NCI-H146 treated with DMSO at 0.1 percent for 48 hours (cell line): ENCODE measurements around the gene SLC15A3.

Experiments used
- DNase-seq: peaks from one replicate; lab custom pipeline; 2025; ENCODE audit not compliant: unreplicated experiment; lab: John Stamatoyannopoulos, UW

Gene SLC15A3

GRCh38 chr11:60895687-60896086 is 56.3 kb downstream of the SLC15A3 start:
- no peak for DNase-seq

GRCh38 chr11:60891103-60891741 is 60.8 kb downstream of the SLC15A3 start:
- no peak for DNase-seq

- no peak for DNase-seq
Observed at GRCh38 chr11:60890696-60891095, 61.3 kb downstream of the SLC15A3 start.

- no peak for DNase-seq
Observed at GRCh38 chr11:60889869-60890311, 62.1 kb downstream of the SLC15A3 start.

- peak; percentile 49 for DNase-seq
Observed at GRCh38 chr11:60887556-60887955, 64.4 kb downstream of the SLC15A3 start.
